Keratinocyte (primary cell): Measurements from ENCODE around the gene DLX4. TPM values are rescaled to one million over a fixed set of nuclear protein-coding genes. Genes with fewer than 3 reads are reported as not detected.

Source experiments
- DNase-seq: peaks from one replicate; pipeline ENCODE4 v3.0.0-alpha.2; 2011; ENCODE audit warnings: low read depth, missing footprints, low spot score
- FAIRE-seq: peaks from 2 replicates; lab custom pipeline; 2011; peaks lifted over from hg19 to GRCh38; lab: Jason Lieb, UNC
- H2AFZ ChIP-seq: 2 replicates; pipeline ENCODE4 v1.6.0; 2012; ENCODE audit warnings: low read length, control low read depth, inconsistent platforms; ENCODE audit not compliant: control insufficient read depth
- H3K27ac ChIP-seq: 2 replicates; pipeline ENCODE4 v1.5.1; 2011; ENCODE audit warnings: low read length; ENCODE audit not compliant: control insufficient read depth, insufficient read depth
- H3K27me3 ChIP-seq: 3 replicates; pipeline ENCODE4 v1.6.0; 2011; ENCODE audit warnings: low read length; ENCODE audit not compliant: control insufficient read depth, insufficient read depth; ENCODE audit errors: extremely low read depth
- H3K36me3 ChIP-seq, 2 experiments: 2 replicates in 1 of 2; 3 replicates in 1 of 2; pipeline ENCODE4 v1.5.1; 2011; ENCODE audit warnings: low read length in 2 of 2, mild to moderate bottlenecking in 1 of 2; ENCODE audit not compliant: control insufficient read depth in 2 of 2, insufficient read depth in 2 of 2; ENCODE audit errors: extremely low read depth in 1 of 2
- H3K4me1 ChIP-seq: 3 replicates; pipeline ENCODE4 v1.5.1; 2011; ENCODE audit warnings: low read length; ENCODE audit not compliant: control insufficient read depth, insufficient read depth; ENCODE audit errors: extremely low read depth
- H3K4me2 ChIP-seq: 3 replicates; pipeline ENCODE4 v1.6.0; 2011; ENCODE audit warnings: low read depth, low read length; ENCODE audit not compliant: control insufficient read depth, insufficient read depth; ENCODE audit errors: extremely low read depth
- H3K4me3 ChIP-seq, 3 experiments: fragments of 200-600 bp in 1 of 3; sonication (generic) in 1 of 3; 2 replicates in 2 of 3; 3 replicates in 1 of 3; pipeline ENCODE4 v1.5.1; 2011 to 2016; ENCODE audit warnings: low read length in 3 of 3, mild to moderate bottlenecking in 3 of 3, control low read depth in 2 of 3, inconsistent platforms in 1 of 3, low read depth in 1 of 3, mixed read lengths in 1 of 3, mixed run types in 1 of 3, moderate library complexity in 1 of 3; ENCODE audit not compliant: control insufficient read depth in 2 of 3, insufficient read depth in 2 of 3; ENCODE audit errors: extremely low read depth in 1 of 3
- H3K79me2 ChIP-seq: 2 replicates; pipeline ENCODE4 v1.6.0; 2012; ENCODE audit warnings: low read length; ENCODE audit not compliant: control insufficient read depth, insufficient read depth
- H3K9ac ChIP-seq: 3 replicates; pipeline ENCODE4 v1.6.0; 2011; ENCODE audit warnings: low read length; ENCODE audit not compliant: control insufficient read depth, insufficient read depth; ENCODE audit errors: extremely low read depth
- H3K9me1 ChIP-seq: 3 replicates; pipeline ENCODE4 v1.6.0; 2011; ENCODE audit warnings: low read length; ENCODE audit not compliant: control insufficient read depth, insufficient read depth; ENCODE audit errors: extremely low read depth
- H3K9me3 ChIP-seq: 2 replicates; pipeline ENCODE4 v1.5.1; 2012; ENCODE audit warnings: low read depth, low read length; ENCODE audit not compliant: control insufficient read depth
- H4K20me1 ChIP-seq: 3 replicates; pipeline ENCODE4 v1.6.0; 2011; ENCODE audit warnings: low read length; ENCODE audit not compliant: control insufficient read depth, insufficient read depth; ENCODE audit errors: extremely low read depth
- EZH2 ChIP-seq: IDR thresholded peaks from one replicate; pipeline ENCODE4 v1.6.1; 2012; ENCODE audit warnings: inconsistent platforms, mild to moderate bottlenecking, low read length, moderate library complexity
- dilution Hi-C: fragments of 300-500 bp; cut with MboI; formaldehyde crosslinking; loops from one replicate; pipeline ENCODE4 v1.7.0; 2020; ENCODE audit warnings: low sequenced_read_pairs; ENCODE audit not compliant: extremely low pct_ligation_motif_present
- polyA plus RNA-seq, 5 experiments: library from polyadenylated mRNA; depleted of rRNA in 3 of 5; stranded (reverse) in 3 of 5; stranded (forward) in 1 of 5; unstranded in 1 of 5; fragments of >200 nt; gene quantifications; 1 replicate in 1 of 5; 2 replicates in 3 of 5; 3 replicates in 1 of 5; pipeline versions ENCODE4 v1.2.1 to v1.2.3, GENCODE V29; 2011 to 2012; ENCODE audit warnings: missing spikeins in 2 of 5, low read depth in 1 of 5, low replicate concordance in 1 of 5
- TF ChIP-seq, protein P1 (sequence below), 3 experiments: IDR thresholded peaks in 1 of 3; conservative IDR thresholded peaks in 1 of 3; optimal IDR thresholded peaks in 1 of 3; 2 replicates in 2 of 3; 3 replicates in 1 of 3; pipeline versions ENCODE3 to v1.5.1; 2011; ENCODE audit warnings: low read length in 3 of 3, mild to moderate bottlenecking in 3 of 3, moderate library complexity in 2 of 3, control low read depth in 1 of 3, inconsistent platforms in 1 of 3; ENCODE audit not compliant: insufficient read depth in 2 of 3; ENCODE audit errors: extremely low read depth in 1 of 3

The DLX4 gene
- polyA plus RNA-seq, 1 donor (not counting 4 experiments of a cell fraction or from before 2014, with no cell fraction given): 0.18 TPM

GRCh38 chr17:50018909-50019308 lies 49.9 kb downstream of the DLX4 start:
- H3K36me3 ChIP-seq: no peaks in the 10 kb centered on the region
- no peaks in the 10 kb centered on the region for H4K20me1 ChIP-seq
- peaks cover 7% of the 10 kb centered on the region for H3K4me1 ChIP-seq
- no peaks in the 10 kb centered on the region for H3K79me2 ChIP-seq
- no peaks in the 10 kb centered on the region for H3K27me3 ChIP-seq
- DNase-seq: no peak
- no peak overlapping the region for H3K4me2 ChIP-seq
- TF ChIP-seq, protein P1, sequence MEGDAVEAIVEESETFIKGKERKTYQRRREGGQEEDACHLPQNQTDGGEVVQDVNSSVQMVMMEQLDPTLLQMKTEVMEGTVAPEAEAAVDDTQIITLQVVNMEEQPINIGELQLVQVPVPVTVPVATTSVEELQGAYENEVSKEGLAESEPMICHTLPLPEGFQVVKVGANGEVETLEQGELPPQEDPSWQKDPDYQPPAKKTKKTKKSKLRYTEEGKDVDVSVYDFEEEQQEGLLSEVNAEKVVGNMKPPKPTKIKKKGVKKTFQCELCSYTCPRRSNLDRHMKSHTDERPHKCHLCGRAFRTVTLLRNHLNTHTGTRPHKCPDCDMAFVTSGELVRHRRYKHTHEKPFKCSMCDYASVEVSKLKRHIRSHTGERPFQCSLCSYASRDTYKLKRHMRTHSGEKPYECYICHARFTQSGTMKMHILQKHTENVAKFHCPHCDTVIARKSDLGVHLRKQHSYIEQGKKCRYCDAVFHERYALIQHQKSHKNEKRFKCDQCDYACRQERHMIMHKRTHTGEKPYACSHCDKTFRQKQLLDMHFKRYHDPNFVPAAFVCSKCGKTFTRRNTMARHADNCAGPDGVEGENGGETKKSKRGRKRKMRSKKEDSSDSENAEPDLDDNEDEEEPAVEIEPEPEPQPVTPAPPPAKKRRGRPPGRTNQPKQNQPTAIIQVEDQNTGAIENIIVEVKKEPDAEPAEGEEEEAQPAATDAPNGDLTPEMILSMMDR (optimal IDR thresholded peaks at IDR 0.05 in 1 of 3, IDR thresholded peaks at IDR 0.05 in 1 of 3, conservative IDR thresholded peaks at IDR 0.05 in 1 of 3; ENCODE audit: extremely low read depth in 1 of 3, insufficient read depth in 2 of 3, low read length in 3 of 3): no peak
- no peak for TF ChIP-seq EZH2
- no peak for FAIRE-seq
- H3K9ac ChIP-seq: no peak overlapping the region
- peaks cover 5% of the 10 kb centered on the region for H3K9me3 ChIP-seq
- H3K27ac ChIP-seq: no peak overlapping the region
- no peaks in the 10 kb centered on the region for H3K9me1 ChIP-seq
- dilution Hi-C loops: no loop called here
- H2AFZ ChIP-seq: no peak overlapping the region
- H3K4me3 ChIP-seq: no peak overlapping the region

GRCh38 chr17:50020841-50021599 lies 52.0 kb downstream of the DLX4 start:
- Histone ChIP-seq H3K4me2 (no peak overlapping the region), H3K4me1 (peaks cover 7% of the 10 kb centered on the region), H2AFZ (no peak overlapping the region), H3K9me1 (no peaks in the 10 kb centered on the region), H3K36me3 (no peaks in the 10 kb centered on the region), H4K20me1 (no peaks in the 10 kb centered on the region), H3K27ac (no peak overlapping the region), H3K9me3 (peaks cover 13% of the 10 kb centered on the region), H3K9ac (no peak overlapping the region), H3K4me3 (no peak overlapping the region), H3K79me2 (no peaks in the 10 kb centered on the region), H3K27me3 (no peaks in the 10 kb centered on the region)
- TF ChIP-seq, protein P1 (optimal IDR thresholded peaks at IDR 0.05 in 1 of 3, IDR thresholded peaks at IDR 0.05 in 1 of 3, conservative IDR thresholded peaks at IDR 0.05 in 1 of 3; ENCODE audit: extremely low read depth in 1 of 3, insufficient read depth in 2 of 3, low read length in 3 of 3): no peak
- TF ChIP-seq EZH2: no peak
- dilution Hi-C loops: no loop called here
- FAIRE-seq (no peak), DNase-seq (no peak)
